Chondrocyte (in vitro differentiated cells): ENCODE data around the gene RNF214. TPM values are rescaled to one million over a fixed set of nuclear protein-coding genes. Genes with fewer than 3 reads are reported as not detected.
"Not testable (repeated sequence)": the region's sequence is repeated elsewhere in the genome, so short reads cannot be mapped to it uniquely, and the experiment has no call there.

Source experiments
- DNase-seq: peaks from one replicate; pipeline ENCODE4 v3.0.0; 2021; ENCODE audit warnings: mixed read lengths, low spot score
- H3K27ac Mint-ChIP-seq: one replicate; pipeline ENCODE4 v1.8.0; 2021; ENCODE audit warnings: mild to moderate bottlenecking, moderate library complexity, mixed read lengths; ENCODE audit not compliant: unreplicated experiment
- H3K27me3 Mint-ChIP-seq: 2 replicates; pipeline ENCODE4 v1.8.0; 2021; ENCODE audit warnings: low read depth, mixed read lengths
- H3K36me3 Mint-ChIP-seq: 2 replicates; pipeline ENCODE4 v1.8.0; 2021; ENCODE audit warnings: low read depth, mixed read lengths
- H3K4me1 Mint-ChIP-seq: 2 replicates; pipeline ENCODE4 v1.8.0; 2021; ENCODE audit warnings: low read depth, mild to moderate bottlenecking, mixed read lengths
- H3K4me3 Mint-ChIP-seq: one replicate; pipeline ENCODE4 v1.8.0; 2021; ENCODE audit warnings: mild to moderate bottlenecking, moderate library complexity, mixed read lengths; ENCODE audit not compliant: unreplicated experiment
- H3K9me3 Mint-ChIP-seq: 2 replicates; pipeline ENCODE4 v1.8.0; 2021; ENCODE audit warnings: low read depth, mixed read lengths
- CTCF ChIP-seq: fragments of 200-600 bp; sonication (generic); IDR thresholded peaks from 2 replicates; pipeline ENCODE4 v1.5.0; 2021; ENCODE audit warnings: antibody characterized with exemption, mild to moderate bottlenecking, moderate library complexity
- total RNA-seq: library from RNA; stranded (reverse); gene quantifications from 3 replicates; pipeline ENCODE4 v1.2.1, GENCODE V29; 2021

Gene RNF214
- total RNA-seq, 1 donor from 2014 or later: 24.7 TPM

DNA sequence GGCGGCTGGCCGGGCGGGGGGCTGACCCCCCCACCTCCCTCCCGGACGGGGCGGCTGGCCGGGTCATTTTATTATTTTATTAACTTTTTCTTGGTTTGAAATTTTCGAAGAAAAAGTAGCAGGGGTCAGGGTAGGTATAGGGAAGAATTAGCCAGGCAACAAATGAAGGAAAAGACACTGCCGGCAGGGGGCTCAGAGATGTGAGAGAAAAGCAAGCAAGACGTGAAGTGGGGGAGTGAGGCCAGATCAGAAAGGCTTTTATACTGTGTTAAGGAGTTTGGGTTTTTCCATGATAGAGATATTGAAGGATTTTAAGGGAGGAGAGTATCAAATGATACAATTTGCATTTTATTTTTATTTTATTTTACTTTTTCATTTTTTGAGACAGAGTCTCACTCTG is 19.0 kb downstream of the RNF214 start:
- Mint-ChIP-seq H3K9me3 (no peaks in the 10 kb centered on the region), H3K4me1 (no peaks in the 10 kb centered on the region), H3K27ac (no peak overlapping the region), H3K27me3 (no peaks in the 10 kb centered on the region), H3K4me3 (no peak overlapping the region), H3K36me3 (peaks cover 23% of the 10 kb centered on the region)
- no peak for DNase-seq
- TF ChIP-seq CTCF: no peak

GRCh38 chr11:117255966-117256365 is 23.5 kb downstream of the RNF214 start:
- H3K4me3 Mint-ChIP-seq: no peak overlapping the region
- H3K27ac Mint-ChIP-seq: no peak overlapping the region
- H3K27me3 Mint-ChIP-seq: no peaks in the 10 kb centered on the region
- no peak for DNase-seq
- no peak for TF ChIP-seq CTCF
- peaks cover 7% of the 10 kb centered on the region for H3K4me1 Mint-ChIP-seq
- H3K9me3 Mint-ChIP-seq: no peaks in the 10 kb centered on the region
- H3K36me3 Mint-ChIP-seq: peaks cover 15% of the 10 kb centered on the region

DNA sequence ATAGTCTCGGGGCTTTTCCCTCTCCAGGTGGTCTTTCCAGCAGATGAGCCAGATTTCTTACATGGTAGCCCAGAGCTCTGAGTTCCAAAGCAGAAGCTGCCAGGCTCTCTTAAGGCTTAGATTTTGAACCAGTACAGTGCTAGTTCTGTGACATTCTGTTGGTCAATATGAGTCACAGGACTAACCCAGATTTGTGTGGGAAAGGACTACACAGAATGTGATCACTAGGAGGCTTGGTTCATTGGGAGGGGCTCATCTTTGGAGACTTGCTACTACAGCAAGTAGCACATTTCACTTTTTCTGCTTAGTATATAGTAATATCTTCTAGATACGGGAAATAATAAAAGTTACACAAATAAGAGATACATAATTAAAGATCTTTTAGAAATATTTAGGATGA is 24.1 kb downstream of the RNF214 start:
- H3K27ac Mint-ChIP-seq: peak overlapping the region; percentile 17
- TF ChIP-seq CTCF: no peak
- no peak for DNase-seq
- peaks cover 7% of the 10 kb centered on the region for H3K4me1 Mint-ChIP-seq
- H3K4me3 Mint-ChIP-seq: no peak overlapping the region
- H3K36me3 Mint-ChIP-seq: peaks cover 15% of the 10 kb centered on the region
- no peaks in the 10 kb centered on the region for H3K27me3 Mint-ChIP-seq
- H3K9me3 Mint-ChIP-seq: no peaks in the 10 kb centered on the region

DNA sequence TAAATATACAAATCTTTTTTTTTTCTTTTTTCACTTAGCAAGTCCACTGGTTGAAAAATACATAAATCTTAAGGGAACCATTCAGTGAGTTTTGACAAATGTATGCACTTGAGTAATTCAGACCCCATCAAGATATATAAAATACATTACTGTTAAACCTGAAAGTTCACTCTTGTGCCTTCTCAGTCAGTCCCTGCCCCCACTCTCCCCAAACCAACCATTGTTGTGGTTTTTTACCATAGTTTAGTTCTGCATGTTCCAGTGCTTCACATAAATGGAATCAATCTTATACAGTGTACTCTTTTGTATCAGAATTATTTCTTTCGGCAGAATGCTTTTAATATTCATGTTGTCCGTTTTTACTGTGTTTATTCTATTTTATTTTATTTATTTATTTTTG is 26.1 kb downstream of the RNF214 start:
- Mint-ChIP-seq H3K27ac (no peak overlapping the region), H3K4me3 (no peak overlapping the region), H3K4me1 (peaks cover 7% of the 10 kb centered on the region), H3K9me3 (no peaks in the 10 kb centered on the region), H3K27me3 (no peaks in the 10 kb centered on the region), H3K36me3 (peaks cover 17% of the 10 kb centered on the region)
- no peak for DNase-seq
- no peak for TF ChIP-seq CTCF

DNA sequence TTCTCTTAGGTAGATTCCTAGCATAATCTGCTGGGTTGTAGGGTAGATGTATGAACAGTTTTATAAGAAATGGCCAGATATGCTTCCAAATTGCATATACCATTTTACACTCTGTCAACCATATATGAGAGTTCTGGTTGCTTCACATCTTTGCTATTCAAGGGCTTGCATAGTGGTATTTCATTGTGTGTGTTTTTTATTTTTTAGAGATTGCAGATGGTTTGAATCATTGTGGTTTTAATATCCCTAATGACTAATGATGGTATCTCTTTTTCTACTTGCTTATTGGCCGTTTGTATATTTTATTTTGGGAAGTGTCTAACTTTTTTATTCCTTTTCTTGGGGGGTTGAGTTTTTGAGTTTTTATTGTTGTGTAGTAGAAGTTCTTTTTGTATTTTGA is 26.9 kb downstream of the RNF214 start:
- DNase-seq: no peak
- H3K4me1 Mint-ChIP-seq: peaks cover 7% of the 10 kb centered on the region
- H3K27me3 Mint-ChIP-seq: no peaks in the 10 kb centered on the region
- TF ChIP-seq CTCF: no peak
- H3K9me3 Mint-ChIP-seq: no peaks in the 10 kb centered on the region
- peaks cover 14% of the 10 kb centered on the region for H3K36me3 Mint-ChIP-seq
- no peak overlapping the region for H3K27ac Mint-ChIP-seq
- no peak overlapping the region for H3K4me3 Mint-ChIP-seq

GRCh38 chr11:117264624-117265323 is 32.3 kb downstream of the RNF214 start:
- not testable (repeated sequence) for H3K4me1 Mint-ChIP-seq, H3K9me3 Mint-ChIP-seq, H3K4me3 Mint-ChIP-seq, H3K27me3 Mint-ChIP-seq, DNase-seq, H3K27ac Mint-ChIP-seq
- H3K36me3 Mint-ChIP-seq: peaks cover 13% of the 10 kb centered on the region
